DND-41 (cell line): ENCODE data around the gene CALY.

Experiments used
- CTCF ChIP-seq: IDR thresholded peaks from 2 replicates; pipeline ENCODE4 v1.5.1; 2012; ENCODE audit warnings: borderline replicate concordance, low read length, moderate library complexity, mild to moderate bottlenecking; ENCODE audit not compliant: poor library complexity, severe bottlenecking; ENCODE audit errors: extremely low read depth
- EZH2 ChIP-seq: IDR thresholded peaks from 3 replicates; pipeline ENCODE4 v1.6.1; 2012; ENCODE audit warnings: borderline replicate concordance, low read depth, mild to moderate bottlenecking, moderate library complexity, low read length, inconsistent platforms; ENCODE audit not compliant: severe bottlenecking

- TF ChIP-seq CTCF, result no peak
- no peak for TF ChIP-seq EZH2
Measured at GRCh38 chr10:133287832-133288500, 48.7 kb downstream of the CALY start.
